GM21737 (cell line): Measurements from ENCODE around the gene CTSD.

Source experiments
- ATAC-seq: cut with Tn5 transposase; IDR thresholded peaks from one replicate; pipeline ENCODE4 v1.9.1; 2021; ENCODE audit warnings: mild to moderate bottlenecking, moderate library complexity; ENCODE audit not compliant: unreplicated experiment

CTSD gene

DNA sequence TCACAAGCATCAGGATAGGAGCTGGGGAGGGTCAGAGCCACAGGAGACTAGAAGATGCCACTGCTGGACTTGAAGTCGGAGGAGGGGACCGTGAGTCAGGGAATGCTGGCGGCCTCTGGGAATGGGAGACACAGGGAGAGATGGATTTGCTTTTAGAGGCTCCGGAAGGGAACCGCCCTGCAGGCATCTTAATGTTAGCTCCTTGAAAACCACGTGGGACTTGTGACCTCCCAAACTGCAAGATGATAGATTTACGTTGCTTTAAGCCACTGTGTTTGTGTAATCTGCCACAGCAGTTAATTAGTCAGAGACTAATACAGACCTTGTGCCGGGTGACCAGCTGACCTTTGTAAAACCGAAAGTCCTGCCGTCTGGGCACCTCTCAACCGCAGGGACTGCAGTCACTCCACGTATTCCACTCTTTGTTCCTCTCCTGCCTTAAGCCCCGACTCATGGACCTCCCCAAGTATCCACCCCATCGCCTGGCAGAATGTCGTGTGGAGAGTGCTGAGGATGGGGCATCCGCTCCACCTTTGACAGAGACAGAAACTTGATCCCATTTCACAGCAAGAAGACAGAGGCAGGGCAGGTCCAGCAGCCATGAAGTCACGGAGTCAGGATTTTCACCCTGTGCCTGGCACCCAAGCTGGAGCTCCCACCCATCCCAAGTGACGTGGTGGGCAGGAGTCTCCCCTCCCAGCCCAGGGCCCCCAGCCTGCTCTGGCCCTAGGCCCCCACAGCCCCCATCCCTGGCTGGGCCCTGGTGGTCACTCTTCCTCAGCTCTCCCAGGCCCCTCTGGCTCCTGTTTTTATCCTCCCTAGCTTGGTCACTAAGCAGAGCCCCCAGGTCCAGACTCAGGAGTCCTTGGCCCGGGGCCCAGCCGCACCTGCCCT lies 19.4 kb upstream of the CTSD start:
- no peak for ATAC-seq

DNA sequence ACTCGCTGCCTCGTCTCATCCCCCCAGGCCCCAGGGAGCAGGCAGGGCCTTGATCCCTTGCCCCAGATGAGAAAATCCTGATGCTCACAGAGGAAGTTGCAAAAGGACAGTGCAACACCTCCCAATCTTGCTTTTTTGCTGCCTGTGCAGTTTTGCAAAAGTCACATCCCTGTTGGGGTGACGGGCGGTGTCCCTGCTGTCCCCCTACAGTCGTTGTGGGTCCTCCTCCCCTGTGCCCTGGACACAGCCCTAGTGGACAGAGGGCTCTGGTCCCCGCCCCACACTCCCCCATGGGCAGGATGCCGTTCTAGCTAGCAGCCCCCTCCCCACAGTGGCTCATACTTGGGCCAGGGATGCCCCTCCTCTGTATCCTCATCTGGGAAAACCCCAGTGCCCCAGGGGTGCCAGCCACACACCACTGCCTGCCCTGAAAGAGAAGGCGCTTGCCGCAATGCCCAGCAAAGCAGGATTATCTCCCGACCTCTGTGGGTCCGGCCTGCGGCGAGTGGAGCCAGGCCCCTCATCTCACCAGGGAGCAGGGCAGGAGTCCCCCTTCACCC lies 18.4 kb upstream of the CTSD start:
- ATAC-seq: no peak

DNA sequence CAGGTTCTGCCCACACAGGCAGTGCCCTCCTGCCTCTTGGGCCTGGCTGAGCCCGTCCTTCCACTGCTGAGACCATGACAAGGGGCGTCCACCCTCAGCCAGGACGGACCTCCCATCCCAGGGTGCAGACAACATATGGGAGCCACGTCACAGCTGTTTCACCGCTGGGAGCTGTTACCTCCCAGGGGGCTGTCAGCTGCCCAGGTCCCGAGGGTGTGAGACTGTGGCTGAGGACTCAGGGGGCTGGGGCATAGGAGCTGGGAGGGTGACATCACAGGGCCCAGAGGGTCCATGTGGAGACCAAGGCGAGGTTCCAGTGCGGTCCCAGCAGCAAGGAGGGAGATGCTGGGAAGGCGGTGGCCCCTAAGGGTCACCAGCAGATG lies 17.9 kb upstream of the CTSD start:
- no peak for ATAC-seq

DNA sequence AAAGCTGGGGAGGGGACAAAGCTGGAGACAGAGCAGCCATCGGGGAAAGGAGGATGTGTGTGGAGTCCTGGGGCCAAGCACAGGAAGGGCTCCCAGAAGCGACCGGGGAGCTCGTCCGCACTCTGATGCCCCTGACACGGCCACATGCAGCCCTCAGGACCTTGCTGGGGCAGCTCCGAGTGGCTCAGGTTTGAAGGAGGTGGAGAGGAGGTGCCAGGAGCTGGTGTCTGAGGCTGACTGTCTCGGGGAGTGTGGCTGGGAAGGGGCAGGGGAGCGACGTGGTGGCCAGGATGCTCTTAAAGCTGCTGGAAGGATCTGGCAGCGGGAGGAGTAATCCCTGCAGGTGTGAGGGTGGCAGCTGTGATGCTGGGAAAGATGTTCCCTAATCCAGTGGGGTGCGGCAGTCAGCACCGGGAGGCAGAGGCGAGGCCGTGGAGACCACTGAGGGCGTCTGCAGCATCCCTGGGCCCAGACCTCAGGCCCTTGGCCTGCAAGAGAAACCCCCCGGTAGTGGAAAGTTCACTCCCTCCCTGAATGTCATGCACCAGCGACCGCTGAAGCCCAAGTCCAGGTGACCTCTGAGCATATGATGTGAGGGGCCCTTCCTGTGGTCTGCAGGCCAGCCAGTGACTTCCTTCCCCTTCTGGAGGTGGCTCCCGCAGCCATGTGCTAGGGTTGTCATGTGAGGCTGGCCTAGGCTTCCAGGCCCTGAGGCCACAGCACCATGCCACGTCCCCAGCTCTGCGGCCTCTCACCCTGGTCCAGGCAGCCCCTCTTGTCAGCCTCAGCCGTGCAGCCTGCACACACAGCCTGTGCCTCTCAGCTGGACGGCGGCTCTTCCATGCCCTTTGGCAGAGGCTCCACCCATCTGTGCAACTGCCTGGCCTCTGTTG lies 17.2 kb upstream of the CTSD start:
- ATAC-seq: no peak

DNA sequence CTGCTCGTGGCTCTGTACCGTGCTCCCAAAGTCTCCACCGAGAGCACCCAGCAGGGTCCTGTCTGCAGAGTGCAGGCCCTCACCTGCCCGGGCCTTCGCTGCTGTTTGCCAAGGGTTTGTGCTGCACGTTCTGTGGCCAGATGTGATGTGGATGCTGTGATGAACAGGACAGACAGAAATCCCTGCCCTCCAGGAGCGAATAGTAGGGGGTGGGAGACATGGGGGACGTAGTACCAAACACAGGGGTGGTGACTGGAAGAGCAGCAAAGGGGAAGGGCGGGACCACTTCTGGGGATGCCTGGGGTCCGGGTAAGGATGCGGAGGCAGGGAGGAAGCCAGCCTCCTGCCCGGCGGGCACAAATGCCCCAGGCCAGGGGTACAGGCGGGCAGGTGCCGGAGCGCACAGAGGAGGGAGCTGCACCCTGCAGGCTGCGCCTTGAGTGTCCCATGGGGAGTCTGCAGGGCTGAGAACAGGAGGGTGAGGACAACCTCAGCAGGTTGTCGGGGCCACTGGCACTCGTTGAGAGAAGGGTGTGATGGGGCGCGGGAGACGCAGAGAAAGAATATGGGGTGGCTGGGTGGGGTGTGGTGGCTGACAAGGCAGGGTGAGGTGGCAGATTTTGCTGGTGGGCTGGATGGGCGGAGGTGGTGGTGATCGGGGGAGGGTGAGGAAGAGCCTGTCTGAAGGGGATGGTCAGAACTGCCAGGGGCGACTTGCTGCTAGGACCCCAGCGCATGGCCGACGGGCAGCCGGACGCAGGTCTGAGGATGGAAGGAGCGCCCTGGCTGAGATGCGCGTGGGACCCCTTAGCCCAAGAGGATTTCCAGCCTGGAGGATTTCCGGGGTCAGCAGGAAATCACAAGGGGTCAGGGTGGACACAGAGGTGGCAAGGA lies 16.3 kb upstream of the CTSD start:
- no peak for ATAC-seq

DNA sequence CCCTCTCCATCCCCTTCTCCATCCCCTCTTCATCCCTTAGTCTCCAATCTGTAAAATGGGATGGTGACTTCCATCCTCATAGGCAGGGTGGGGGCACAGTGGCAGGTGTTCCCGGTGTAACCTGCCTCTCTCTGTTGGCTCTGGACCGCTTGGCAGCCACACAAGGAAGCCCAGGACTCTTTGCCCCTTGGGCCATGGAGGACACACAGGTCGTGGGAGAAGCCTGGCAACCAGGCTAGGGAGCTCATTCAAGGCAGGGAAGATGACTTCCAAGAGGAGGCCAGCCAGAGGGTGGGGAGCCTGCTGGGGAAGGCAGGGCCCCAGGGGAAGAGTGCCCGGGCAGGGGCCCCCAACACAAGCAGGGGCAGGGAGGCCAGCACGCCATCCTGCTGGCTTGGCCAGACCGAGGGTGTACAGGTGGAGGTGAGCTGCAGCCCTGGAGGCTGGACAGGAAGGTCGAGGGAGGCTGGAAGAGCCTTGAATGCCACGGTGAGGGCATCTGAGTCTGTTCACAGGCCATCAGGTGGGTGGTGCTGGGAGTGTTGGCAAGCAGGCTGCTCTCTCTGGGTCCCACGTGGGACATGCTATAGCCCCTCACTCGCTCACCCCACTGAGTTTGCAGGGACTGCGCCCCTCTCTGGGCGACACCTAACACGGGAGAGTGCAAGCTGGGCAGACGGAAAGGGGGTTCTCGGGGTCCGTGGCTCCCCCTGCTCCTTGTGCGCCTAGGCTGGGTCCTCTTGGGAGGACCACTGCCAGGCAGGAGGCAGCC lies 15.5 kb upstream of the CTSD start:
- no peak for ATAC-seq

DNA sequence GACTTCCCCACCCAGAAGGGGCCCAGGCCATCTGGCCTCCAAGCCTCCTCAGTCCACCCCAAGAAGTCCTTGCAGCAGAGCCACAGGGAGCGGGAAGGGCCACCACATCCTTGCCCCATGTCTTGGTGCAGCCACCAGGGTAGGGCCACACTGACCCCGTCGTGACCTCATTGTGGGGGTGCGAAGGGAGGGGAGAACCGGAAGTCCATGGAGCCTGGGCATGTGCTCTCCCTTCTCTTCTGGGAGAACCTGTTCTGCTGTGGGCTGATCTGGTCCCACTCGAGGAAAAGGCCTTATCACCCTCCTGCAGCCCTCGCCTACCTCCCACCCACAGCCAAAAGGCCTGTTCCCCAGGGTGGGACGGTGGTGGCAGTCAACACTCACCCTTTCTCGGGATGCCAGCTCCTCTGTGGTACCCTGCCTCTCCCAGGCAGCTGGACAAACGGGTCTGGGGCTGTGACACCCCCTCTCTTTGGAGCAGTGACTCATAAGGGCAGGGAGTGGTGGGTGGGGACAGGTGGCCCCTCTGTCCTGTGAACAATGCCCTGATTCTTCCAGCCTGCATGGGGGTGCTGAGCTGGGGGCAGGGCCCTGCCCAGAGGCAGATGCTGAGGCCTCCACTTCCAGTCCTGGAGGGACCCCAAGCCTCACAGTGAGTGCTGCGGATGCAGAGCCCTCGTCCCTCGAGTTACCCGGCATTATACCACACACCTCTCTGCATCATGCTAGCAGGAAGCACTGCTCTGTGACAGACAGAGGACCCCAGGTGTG lies 14.6 kb upstream of the CTSD start:
- no peak for ATAC-seq

DNA sequence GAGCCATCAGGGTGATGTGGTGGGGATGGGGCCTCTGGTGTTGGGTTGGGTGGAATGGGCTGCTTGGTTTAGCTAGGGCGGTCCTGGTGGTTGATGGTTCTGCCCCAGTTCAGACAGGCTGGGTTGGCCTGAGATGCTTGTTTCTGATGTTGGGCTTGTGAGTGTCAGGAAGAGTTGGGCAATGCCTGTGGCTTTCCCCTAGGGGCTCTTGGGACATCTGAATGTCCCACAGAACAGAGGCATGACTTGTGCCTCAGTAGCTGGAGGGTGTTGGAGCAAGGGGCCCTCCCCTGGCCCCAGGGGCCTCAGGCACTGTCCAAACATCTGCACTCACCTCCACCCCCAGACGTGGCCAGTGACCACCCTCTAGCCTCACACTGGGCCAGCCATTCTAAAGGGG lies 14.0 kb upstream of the CTSD start:
- no peak for ATAC-seq

DNA sequence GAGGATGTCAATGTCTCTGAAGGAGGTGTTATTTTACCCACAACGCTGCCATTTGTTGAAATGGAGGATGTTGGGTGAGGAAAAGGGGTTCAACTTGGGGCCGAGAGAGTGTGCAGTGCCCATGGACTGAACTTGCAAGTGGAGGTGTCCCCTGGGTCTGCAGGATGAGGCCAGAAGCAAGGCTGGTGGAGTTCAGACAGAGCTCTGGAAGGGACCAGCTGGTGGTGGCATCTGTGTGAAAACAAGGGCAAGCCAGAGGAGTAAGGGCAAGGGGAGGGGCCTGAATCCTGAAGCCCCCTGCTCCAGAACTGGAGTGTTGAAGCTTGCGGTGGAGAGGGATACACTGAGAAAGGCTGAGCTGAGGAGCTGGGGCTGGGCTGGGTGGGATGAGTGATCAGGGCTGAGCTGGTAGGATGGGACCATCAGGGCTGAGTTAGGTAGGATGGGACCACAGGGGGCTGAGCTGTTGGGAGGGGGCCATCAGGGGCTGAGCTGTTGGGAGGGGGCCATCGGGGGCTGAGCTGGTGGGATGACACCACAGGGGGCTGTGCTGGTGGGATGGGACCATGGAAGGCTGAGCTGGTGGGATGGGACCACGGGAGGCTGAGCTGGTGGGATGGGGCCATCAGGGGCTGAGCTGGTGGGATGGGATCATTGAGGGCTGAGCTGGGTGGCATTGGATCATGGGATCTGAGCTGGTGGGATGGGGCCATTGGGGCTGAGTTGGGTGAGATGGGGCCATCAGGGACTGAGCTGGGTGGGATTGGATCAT lies 13.4 kb upstream of the CTSD start:
- ATAC-seq: no peak

DNA sequence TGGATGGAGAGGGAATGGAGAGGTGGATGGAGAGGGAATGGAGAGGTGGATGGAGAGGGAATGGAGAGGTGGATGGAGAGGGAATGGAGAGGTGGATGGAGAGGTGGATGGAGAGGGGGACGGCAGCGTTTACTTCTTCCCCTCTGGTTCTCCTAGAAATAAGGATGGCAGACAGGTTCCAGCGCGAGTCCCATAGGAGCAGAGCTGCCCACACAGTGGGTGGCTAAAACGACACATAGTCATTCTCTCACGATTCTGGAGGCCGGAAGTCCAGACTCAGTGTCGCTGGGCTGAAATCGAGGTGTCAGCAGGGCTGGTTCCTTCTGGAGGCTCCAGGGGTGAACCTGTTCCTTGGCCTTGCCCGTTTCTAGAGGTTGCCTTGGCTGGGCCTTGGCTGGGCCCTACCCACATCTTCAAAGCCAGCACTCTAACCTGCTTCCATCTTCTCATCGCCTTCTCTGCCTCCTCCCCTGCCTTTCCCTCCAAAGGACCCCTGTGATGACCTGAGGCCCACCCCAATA lies 12.7 kb upstream of the CTSD start:
- no peak for ATAC-seq

DNA sequence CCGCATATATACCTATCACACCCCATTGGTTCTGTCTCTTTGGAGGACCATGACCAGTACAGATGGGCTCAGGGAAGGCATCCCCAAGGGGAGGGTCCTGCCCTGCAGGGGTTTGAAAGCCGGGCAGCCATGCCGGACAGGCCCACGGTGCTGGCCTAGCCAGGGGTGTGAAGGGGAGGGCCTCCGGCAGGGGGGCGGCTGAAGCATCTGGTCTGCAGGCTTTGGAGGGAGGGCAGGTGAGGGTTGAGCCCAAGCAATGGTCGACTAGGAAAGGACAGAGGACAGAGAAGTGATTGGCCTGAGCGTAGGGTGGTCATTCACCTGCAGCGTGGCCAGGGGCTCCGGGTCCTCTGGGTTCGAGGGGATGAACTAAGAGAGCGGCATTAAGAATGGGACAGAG lies 11.2 kb upstream of the CTSD start:
- no peak for ATAC-seq

DNA sequence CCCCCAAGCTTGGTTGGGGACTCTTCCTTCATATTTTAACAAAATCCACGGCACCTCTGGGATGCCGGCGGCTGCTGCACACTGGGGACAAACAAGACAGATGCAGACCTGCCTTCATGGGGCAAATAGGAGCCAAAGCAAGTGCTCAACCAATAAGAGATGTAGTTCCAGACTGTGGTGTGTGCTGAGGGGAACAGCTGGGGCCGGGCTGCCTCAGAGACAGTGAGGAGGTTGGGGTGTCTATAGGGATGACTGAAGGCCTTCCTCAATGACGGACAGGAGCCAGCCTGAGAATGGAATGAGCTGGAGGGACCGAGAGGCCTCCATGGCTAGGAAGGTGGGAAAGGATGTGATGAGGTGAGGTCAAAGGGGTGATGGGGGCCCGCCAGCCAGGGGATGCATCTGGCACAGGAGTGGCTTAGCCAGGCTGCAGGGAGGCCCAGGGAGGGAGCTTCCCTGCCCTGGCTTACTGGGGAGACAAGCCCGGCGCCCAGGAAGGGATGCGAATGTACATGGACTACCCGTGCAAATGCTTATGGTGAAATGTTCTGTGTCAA lies 10.3 kb upstream of the CTSD start:
- ATAC-seq: no peak

DNA sequence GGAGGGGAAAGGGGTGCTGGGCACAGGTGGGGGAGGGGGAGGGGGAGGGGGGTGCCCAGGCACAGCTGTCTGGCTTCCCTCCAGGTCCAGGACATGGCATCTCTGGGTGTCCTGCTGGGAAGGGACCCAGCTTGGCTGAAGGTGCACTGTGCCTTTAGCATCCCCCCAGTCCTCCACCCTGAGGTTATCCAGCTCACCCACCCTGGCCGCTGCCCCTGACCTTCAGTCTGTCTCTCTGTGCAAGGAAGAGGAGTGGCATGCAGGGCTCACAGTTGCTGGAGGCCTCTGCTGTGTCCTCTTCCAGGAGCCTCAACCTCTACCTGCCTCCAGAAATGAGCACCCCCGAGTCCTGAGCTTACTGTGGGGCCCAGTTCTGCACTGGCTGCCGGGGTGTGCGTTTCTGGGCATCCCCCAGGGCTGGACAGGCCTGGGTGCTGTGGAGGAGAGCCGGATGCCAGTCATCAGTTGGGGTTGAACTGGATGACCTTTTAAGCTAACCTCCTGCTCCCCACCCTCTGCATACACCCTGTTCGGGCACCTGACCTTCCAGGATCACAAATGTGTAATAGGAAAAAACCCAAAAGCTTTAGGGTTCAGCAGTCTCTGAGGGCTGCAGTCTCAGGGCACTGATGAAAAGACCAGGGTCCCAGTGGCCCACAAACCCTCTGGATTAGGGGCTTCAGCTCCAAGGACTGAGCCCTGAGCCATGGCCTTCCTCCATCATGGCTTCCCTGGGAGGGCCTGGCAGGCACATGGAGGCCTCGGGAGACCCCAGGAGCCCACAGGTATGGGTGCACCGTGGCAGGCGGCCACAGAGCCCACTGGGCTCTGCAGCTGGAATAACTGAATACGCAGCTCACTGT lies 9.6 kb upstream of the CTSD start:
- no peak for ATAC-seq

DNA sequence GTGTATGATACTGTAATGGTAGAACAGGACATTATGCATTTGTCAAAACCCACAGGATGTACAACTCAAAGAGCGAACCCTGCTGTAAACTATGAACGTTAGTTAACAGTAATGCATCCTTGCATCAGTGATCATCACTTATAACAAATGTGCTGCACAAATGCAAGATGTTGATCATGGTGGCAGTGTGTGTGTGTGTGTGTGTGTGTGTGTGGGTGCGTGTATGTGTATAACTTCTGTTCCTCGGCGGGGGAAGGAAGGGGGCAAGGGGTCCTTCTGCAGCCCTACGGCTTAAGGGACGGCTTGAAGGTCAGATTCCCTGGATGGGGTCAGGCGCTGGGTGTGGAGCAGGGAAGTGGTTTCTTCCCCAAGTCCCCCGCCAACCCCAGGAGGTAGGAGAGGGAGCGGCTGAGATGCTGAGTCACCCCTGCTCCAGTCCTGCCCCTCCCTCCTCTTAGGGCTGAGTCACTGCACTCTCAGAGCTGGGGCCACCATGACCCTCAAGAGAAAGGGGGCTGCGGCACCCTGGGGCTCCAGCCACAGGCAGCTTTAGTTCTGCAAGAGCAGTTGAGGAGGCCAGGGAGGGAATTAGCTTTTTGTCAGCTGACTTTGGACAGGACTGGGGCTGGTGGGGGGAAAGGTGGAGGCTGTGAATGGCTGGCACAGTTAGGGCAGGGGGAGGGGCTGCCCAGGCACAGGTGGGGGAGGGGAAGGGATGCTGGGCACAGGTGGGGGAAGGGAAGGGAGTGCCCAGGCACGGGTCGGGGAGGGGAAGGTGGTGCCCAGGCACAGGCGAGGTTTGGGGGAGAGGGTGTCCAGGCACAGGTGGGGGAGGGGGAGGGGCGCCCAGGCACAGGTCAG lies 8.8 kb upstream of the CTSD start:
- no peak for ATAC-seq

DNA sequence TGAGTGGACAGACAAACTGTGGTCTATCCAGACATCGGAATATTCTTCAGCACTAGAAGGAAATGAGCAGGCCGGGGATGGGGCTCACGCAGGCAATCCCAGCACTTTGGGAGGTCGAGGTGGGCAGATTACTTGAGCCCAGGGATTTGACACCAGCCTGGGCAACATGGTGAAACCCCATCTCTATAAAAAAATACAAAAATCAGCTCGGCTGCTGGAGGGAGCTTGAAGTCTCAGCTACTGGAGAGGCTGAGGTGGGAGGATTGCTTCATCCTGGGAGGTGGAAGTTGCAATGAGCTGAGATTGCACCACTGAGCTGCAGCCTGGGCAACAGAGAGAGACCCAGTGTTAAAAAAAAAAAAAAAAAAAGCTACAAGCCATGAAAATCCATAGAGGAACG lies 8.0 kb upstream of the CTSD start:
- no peak for ATAC-seq

DNA sequence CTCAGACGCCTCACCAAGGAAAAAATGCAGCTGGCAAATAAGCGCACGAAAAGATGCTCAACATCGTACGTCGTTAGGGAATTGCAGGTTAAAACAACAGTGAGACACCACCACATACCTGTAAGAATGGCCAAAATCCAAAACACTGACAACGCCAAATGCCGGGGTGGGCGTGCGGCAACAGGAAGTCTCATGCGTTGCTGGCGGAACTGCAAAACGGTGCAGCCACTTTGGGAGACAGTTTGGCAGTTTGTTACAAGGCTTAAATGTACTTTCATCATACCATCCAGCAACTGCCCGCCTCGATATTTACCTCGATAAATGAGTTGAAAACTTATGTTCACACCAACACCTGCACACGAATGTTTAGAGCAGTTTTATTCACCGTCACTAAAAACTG lies 7.5 kb upstream of the CTSD start:
- ATAC-seq: no peak
